GM23338 (cell line): Measurements from ENCODE around the gene STAT4. TPM values are rescaled to one million over a fixed set of nuclear protein-coding genes. Genes with fewer than 3 reads are reported as not detected.

Source experiments
- ATAC-seq: fragments of 200-7000 bp; cut with Tn5 transposase; 3 replicates; pipeline ENCODE4 v1.9.1; 2020
- DNase-seq: peaks from one replicate; pipeline ENCODE4 v3.0.0-alpha.2; 2015; ENCODE audit warnings: low spot score
- H2AFZ ChIP-seq: fragments of 200-600 bp; sonication (generic); 2 replicates; pipeline ENCODE4 v1.8.0; 2016; ENCODE audit warnings: antibody characterized with exemption, mild to moderate bottlenecking, moderate library complexity
- H3F3A ChIP-seq: fragments of 200-600 bp; sonication (generic); replicated peaks from 2 replicates; pipeline ENCODE4 v1.8.0; 2017; ENCODE audit warnings: antibody characterized with exemption, mixed run types, low read depth
- H3K27ac ChIP-seq: fragments of 200-600 bp; sonication (generic); 2 replicates; pipeline ENCODE4 v1.6.1; 2016; ENCODE audit warnings: low read depth
- H3K27me3 ChIP-seq: fragments of 200-600 bp; sonication (generic); 2 replicates; pipeline ENCODE4 v1.8.0; 2016; ENCODE audit warnings: mild to moderate bottlenecking, mixed run types, moderate library complexity; ENCODE audit not compliant: insufficient read depth
- H3K36me3 ChIP-seq: fragments of 200-600 bp; sonication (generic); 2 replicates; pipeline ENCODE4 v1.8.0; 2016; ENCODE audit warnings: mild to moderate bottlenecking; ENCODE audit not compliant: insufficient read depth
- H3K4me1 ChIP-seq: fragments of 200-600 bp; sonication (generic); 2 replicates; pipeline ENCODE4 v1.8.0; 2016; ENCODE audit warnings: mild to moderate bottlenecking, moderate library complexity; ENCODE audit not compliant: insufficient read depth
- H3K4me2 ChIP-seq: fragments of 200-600 bp; sonication (generic); 2 replicates; pipeline ENCODE4 v1.7.1; 2017; ENCODE audit warnings: mixed run types
- H3K4me3 ChIP-seq: fragments of 200-600 bp; sonication (generic); 2 replicates; pipeline ENCODE4 v1.6.1; 2016; ENCODE audit warnings: mixed run types
- H3K79me2 ChIP-seq: fragments of 200-600 bp; sonication (generic); replicated peaks from 2 replicates; pipeline ENCODE4 v1.8.0; 2017; ENCODE audit warnings: mild to moderate bottlenecking; ENCODE audit not compliant: insufficient read depth
- H3K9me2 ChIP-seq: fragments of 200-600 bp; sonication (generic); 2 replicates; pipeline ENCODE4 v1.8.0; 2017; ENCODE audit not compliant: insufficient read depth
- H4K20me1 ChIP-seq: fragments of 200-600 bp; sonication (generic); replicated peaks from 2 replicates; pipeline ENCODE4 v1.8.0; 2017; ENCODE audit warnings: mild to moderate bottlenecking; ENCODE audit not compliant: insufficient read depth
- H3K27ac Mint-ChIP-seq: 2 replicates; pipeline ENCODE4 v1.8.0; 2020; ENCODE audit warnings: inconsistent platforms, mild to moderate bottlenecking, moderate library complexity, mixed read lengths
- H3K27me3 Mint-ChIP-seq: 3 replicates; pipeline ENCODE4 v1.8.0; 2022; ENCODE audit warnings: low read depth, mild to moderate bottlenecking, moderate library complexity, mixed read lengths, inconsistent platforms; ENCODE audit not compliant: insufficient read depth, poor library complexity
- H3K36me3 Mint-ChIP-seq: 3 replicates; pipeline ENCODE4 v1.8.0; 2021; ENCODE audit warnings: low read depth, mild to moderate bottlenecking, inconsistent platforms, moderate library complexity, mixed read lengths
- H3K4me1 Mint-ChIP-seq: 3 replicates; pipeline ENCODE4 v1.8.0; 2020; ENCODE audit warnings: mild to moderate bottlenecking, inconsistent platforms, mixed read lengths
- H3K4me3 Mint-ChIP-seq: 3 replicates; pipeline ENCODE4 v1.8.0; 2021; ENCODE audit warnings: moderate library complexity, mild to moderate bottlenecking, inconsistent platforms, mixed read lengths
- H3K9me3 Mint-ChIP-seq: 3 replicates; pipeline ENCODE4 v1.8.0; 2020; ENCODE audit warnings: moderate library complexity, mild to moderate bottlenecking, inconsistent platforms, mixed read lengths
- CREB1 ChIP-seq: fragments of 250-450 bp; sonication (Bioruptor Pico); IDR thresholded peaks from 2 replicates; pipeline ENCODE4 v1.5.0; 2020; ENCODE audit warnings: low read depth, mild to moderate bottlenecking, moderate library complexity
- EZH2 ChIP-seq: fragments of 200-600 bp; sonication (generic); IDR thresholded peaks from one replicate; pipeline ENCODE4 v1.8.0; 2017; ENCODE audit warnings: antibody characterized with exemption, mild to moderate bottlenecking, low read depth; ENCODE audit not compliant: unreplicated experiment
- JUNB ChIP-seq: IDR thresholded peaks from one replicate; pipeline ENCODE4 v1.6.1; 2016; ENCODE audit warnings: antibody characterized with exemption; ENCODE audit not compliant: unreplicated experiment
- STAT1 ChIP-seq: IDR thresholded peaks from one replicate; pipeline ENCODE4 v1.6.1; 2016; ENCODE audit warnings: antibody characterized with exemption; ENCODE audit not compliant: unreplicated experiment
- polyA plus RNA-seq: library from polyadenylated mRNA; unstranded; fragments of >200 nt; fragmentation: Nextera tagmentation; extraction: Ambion mirVana; gene quantifications from 2 replicates; pipeline ENCODE4 v1.2.1, GENCODE V29; 2016
- total RNA-seq: library from RNA; depleted of rRNA; stranded (reverse); fragments of >200 nt; shearing (Covaris generic); gene quantifications from 2 replicates; pipeline ENCODE4 v1.2.3, GENCODE V29; 2014
- TF ChIP-seq, protein P1 (sequence below): fragments of 250-450 bp; sonication (Bioruptor Pico); IDR thresholded peaks from 2 replicates; pipeline ENCODE4 v1.5.0; 2020; ENCODE audit warnings: mild to moderate bottlenecking, moderate library complexity
- TF ChIP-seq, protein P2 (sequence below), 2 experiments: fragments of 200-600 bp in 1 of 2; sonication (generic) in 1 of 2; conservative IDR thresholded peaks; 2 replicates each; pipeline versions ENCODE4 v1.5.1 to v1.6.1; 2016 to 2017; ENCODE audit warnings: antibody characterized with exemption in 2 of 2, low read depth in 2 of 2, mild to moderate bottlenecking in 2 of 2, moderate library complexity in 1 of 2

The STAT4 gene
- total and polyA plus RNA-seq, 2 experiments from 2014 or later = 0.52 to 0.86 TPM

DNA sequence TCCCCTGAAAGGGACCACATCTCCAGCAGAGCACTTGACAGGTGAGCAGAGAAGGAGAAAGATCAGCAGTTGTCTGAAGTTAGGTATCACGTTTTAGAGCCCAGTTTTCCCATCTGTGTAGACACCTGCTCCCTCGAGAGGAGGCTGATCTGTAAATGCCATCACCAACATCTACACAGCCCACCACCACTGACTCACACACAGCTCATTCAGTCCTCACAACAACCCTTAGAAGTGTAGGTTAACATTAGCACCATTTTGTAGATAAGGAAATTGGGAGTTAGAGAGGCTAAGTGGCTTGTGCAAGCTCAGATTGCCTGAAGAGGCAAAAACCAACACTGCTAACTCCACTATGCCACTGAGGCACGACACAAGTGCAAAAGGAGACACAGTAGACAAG, 99.6 kb downstream of the STAT4 start:
- no peak overlapping the region for H2AFZ ChIP-seq
- H3K4me2 ChIP-seq = no peak overlapping the region
- Mint-ChIP-seq H3K9me3 (no peaks in the 10 kb centered on the region), H3K27ac (no peak overlapping the region), H3K27me3 (peaks cover 3% of the 10 kb centered on the region), H3K36me3 (no peaks in the 10 kb centered on the region), H3K4me3 (no peak overlapping the region), H3K4me1 (no peaks in the 10 kb centered on the region; the same call in 1 of the 3 replicates)
- peaks cover 12% of the 10 kb centered on the region; the same call in 1 of the 2 replicates for H3K9me2 ChIP-seq
- no peaks in the 10 kb centered on the region for H3K27me3 ChIP-seq
- H3K79me2 ChIP-seq = no peaks in the 10 kb centered on the region
- no peak for DNase-seq
- no peaks in the 10 kb centered on the region for H3K4me1 ChIP-seq
- H3K36me3 ChIP-seq = no peaks in the 10 kb centered on the region
- H4K20me1 ChIP-seq = no peaks in the 10 kb centered on the region
- H3K27ac ChIP-seq = no peak overlapping the region
- H3F3A ChIP-seq = no peaks in the 10 kb centered on the region
- no peak overlapping the region for H3K4me3 ChIP-seq
- TF ChIP-seq STAT1 (no peak), JUNB (no peak), EZH2 (no peak), CREB1 (no peak)
- TF ChIP-seq, protein P1, sequence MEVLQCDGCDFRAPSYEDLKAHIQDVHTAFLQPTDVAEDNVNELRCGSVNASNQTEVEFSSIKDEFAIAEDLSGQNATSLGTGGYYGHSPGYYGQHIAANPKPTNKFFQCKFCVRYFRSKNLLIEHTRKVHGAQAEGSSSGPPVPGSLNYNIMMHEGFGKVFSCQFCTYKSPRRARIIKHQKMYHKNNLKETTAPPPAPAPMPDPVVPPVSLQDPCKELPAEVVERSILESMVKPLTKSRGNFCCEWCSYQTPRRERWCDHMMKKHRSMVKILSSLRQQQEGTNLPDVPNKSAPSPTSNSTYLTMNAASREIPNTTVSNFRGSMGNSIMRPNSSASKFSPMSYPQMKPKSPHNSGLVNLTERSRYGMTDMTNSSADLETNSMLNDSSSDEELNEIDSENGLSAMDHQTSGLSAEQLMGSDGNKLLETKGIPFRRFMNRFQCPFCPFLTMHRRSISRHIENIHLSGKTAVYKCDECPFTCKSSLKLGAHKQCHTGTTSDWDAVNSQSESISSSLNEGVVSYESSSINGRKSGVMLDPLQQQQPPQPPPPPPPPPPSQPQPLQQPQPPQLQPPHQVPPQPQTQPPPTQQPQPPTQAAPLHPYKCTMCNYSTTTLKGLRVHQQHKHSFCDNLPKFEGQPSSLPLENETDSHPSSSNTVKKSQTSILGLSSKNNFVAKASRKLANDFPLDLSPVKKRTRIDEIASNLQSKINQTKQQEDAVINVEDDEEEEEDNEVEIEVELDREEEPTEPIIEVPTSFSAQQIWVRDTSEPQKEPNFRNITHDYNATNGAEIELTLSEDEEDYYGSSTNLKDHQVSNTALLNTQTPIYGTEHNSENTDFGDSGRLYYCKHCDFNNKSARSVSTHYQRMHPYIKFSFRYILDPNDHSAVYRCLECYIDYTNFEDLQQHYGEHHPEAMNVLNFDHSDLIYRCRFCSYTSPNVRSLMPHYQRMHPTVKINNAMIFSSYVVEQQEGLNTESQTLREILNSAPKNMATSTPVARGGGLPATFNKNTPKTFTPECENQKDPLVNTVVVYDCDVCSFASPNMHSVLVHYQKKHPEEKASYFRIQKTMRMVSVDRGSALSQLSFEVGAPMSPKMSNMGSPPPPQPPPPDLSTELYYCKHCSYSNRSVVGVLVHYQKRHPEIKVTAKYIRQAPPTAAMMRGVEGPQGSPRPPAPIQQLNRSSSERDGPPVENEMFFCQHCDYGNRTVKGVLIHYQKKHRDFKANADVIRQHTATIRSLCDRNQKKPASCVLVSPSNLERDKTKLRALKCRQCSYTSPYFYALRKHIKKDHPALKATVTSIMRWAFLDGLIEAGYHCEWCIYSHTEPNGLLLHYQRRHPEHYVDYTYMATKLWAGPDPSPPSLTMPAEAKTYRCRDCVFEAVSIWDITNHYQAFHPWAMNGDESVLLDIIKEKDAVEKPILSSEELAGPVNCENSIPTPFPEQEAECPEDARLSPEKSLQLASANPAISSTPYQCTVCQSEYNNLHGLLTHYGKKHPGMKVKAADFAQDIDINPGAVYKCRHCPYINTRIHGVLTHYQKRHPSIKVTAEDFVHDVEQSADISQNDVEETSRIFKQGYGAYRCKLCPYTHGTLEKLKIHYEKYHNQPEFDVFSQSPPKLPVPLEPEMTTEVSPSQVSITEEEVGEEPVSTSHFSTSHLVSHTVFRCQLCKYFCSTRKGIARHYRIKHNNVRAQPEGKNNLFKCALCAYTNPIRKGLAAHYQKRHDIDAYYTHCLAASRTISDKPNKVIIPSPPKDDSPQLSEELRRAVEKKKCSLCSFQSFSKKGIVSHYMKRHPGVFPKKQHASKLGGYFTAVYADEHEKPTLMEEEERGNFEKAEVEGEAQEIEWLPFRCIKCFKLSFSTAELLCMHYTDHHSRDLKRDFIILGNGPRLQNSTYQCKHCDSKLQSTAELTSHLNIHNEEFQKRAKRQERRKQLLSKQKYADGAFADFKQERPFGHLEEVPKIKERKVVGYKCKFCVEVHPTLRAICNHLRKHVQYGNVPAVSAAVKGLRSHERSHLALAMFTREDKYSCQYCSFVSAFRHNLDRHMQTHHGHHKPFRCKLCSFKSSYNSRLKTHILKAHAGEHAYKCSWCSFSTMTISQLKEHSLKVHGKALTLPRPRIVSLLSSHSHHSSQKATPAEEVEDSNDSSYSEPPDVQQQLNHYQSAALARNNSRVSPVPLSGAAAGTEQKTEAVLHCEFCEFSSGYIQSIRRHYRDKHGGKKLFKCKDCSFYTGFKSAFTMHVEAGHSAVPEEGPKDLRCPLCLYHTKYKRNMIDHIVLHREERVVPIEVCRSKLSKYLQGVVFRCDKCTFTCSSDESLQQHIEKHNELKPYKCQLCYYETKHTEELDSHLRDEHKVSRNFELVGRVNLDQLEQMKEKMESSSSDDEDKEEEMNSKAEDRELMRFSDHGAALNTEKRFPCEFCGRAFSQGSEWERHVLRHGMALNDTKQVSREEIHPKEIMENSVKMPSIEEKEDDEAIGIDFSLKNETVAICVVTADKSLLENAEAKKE (CRISPR knock-in tag) = no peak
- TF ChIP-seq, protein P2, sequence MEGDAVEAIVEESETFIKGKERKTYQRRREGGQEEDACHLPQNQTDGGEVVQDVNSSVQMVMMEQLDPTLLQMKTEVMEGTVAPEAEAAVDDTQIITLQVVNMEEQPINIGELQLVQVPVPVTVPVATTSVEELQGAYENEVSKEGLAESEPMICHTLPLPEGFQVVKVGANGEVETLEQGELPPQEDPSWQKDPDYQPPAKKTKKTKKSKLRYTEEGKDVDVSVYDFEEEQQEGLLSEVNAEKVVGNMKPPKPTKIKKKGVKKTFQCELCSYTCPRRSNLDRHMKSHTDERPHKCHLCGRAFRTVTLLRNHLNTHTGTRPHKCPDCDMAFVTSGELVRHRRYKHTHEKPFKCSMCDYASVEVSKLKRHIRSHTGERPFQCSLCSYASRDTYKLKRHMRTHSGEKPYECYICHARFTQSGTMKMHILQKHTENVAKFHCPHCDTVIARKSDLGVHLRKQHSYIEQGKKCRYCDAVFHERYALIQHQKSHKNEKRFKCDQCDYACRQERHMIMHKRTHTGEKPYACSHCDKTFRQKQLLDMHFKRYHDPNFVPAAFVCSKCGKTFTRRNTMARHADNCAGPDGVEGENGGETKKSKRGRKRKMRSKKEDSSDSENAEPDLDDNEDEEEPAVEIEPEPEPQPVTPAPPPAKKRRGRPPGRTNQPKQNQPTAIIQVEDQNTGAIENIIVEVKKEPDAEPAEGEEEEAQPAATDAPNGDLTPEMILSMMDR (conservative IDR thresholded peaks at IDR 0.05; ENCODE audit: low read depth in 2 of 2) = no peak
- ATAC-seq = no peak
